Common myeloid progenitor, CD34-positive (primary cell): ENCODE results near the gene EPHB1.

Experiments used
- CTCF ChIA-PET: fragments of 350-600 bp; sonication (Branson Sonifier 250); formaldehyde crosslinking; loops from one replicate; lab custom pipeline; 2021; ENCODE audit warnings: antibody characterized with exemption; lab: Charles Lee
- POLR2A ChIA-PET: fragments of 350-600 bp; sonication (Branson Sonifier 250); formaldehyde crosslinking; loops from one replicate; lab custom pipeline; 2021; ENCODE audit warnings: antibody characterized with exemption; lab: Charles Lee
- DNase-seq, 3 donors: peaks; one replicate each; pipeline versions ENCODE4 v3.0.0 to v3.0.0-alpha.2; 2013
- H3K27ac ChIP-seq, 2 experiments: 1 replicate in 1 of 2; 2 replicates in 1 of 2; pipeline ENCODE4 v1.7.0; 2013; ENCODE audit warnings: inconsistent platforms in 2 of 2, low read length in 2 of 2, mild to moderate bottlenecking in 2 of 2, low read depth in 1 of 2, moderate library complexity in 1 of 2; ENCODE audit not compliant: severe bottlenecking in 2 of 2, insufficient read depth in 1 of 2, poor library complexity in 1 of 2
- H3K27me3 ChIP-seq, 5 experiments: replicated peaks in 2 of 5; 1 replicate in 3 of 5; 2 replicates in 2 of 5; pipeline versions ENCODE4 v1.6.1 to v1.7.0; 2013; ENCODE audit warnings: low read length in 4 of 5, mild to moderate bottlenecking in 2 of 5, moderate library complexity in 2 of 5, inconsistent platforms in 1 of 5; ENCODE audit not compliant: insufficient read depth in 5 of 5, control insufficient read depth in 4 of 5
- H3K36me3 ChIP-seq, 4 experiments: 1 replicate in 2 of 4; 2 replicates in 2 of 4; pipeline versions ENCODE4 v1.6.1 to v1.7.0; 2013; ENCODE audit warnings: low read length in 3 of 4, control low read depth in 1 of 4, mild to moderate bottlenecking in 1 of 4; ENCODE audit not compliant: control insufficient read depth in 4 of 4, insufficient read depth in 4 of 4
- H3K4me1 ChIP-seq, 4 experiments: 1 replicate in 3 of 4; 2 replicates in 1 of 4; pipeline versions ENCODE4 v1.6.1 to v1.7.1; 2013; ENCODE audit warnings: low read length in 3 of 4, mild to moderate bottlenecking in 3 of 4, control low read depth in 1 of 4, inconsistent platforms in 1 of 4, moderate library complexity in 1 of 4; ENCODE audit not compliant: control insufficient read depth in 4 of 4, insufficient read depth in 4 of 4; ENCODE audit errors: control extremely low read depth in 1 of 4
- H3K4me3 ChIP-seq, 7 experiments: 1 replicate in 4 of 7; 2 replicates in 3 of 7; pipeline versions ENCODE4 v1.5.1 to v1.7.0; 2013; ENCODE audit warnings: mild to moderate bottlenecking in 7 of 7, low read length in 6 of 7, moderate library complexity in 6 of 7, inconsistent platforms in 2 of 7, low read depth in 2 of 7, control low read depth in 1 of 7; ENCODE audit not compliant: insufficient read depth in 4 of 7, control insufficient read depth in 1 of 7; ENCODE audit errors: extremely low read depth in 1 of 7
- H3K9me3 ChIP-seq, 5 experiments: 1 replicate in 4 of 5; 2 replicates in 1 of 5; pipeline versions ENCODE4 v1.6.1 to v1.7.1; 2013; ENCODE audit warnings: low read length in 4 of 5, mild to moderate bottlenecking in 2 of 5, inconsistent platforms in 1 of 5, low read depth in 1 of 5, moderate library complexity in 1 of 5; ENCODE audit not compliant: control insufficient read depth in 4 of 5, insufficient read depth in 2 of 5; ENCODE audit errors: control extremely low read depth in 1 of 5
- WGBS: methylation state at CpG from one replicate; pipeline ENCODE4 v1.1.5; 2013; ENCODE audit not compliant: insufficient coverage; 5-methylcytosine and 5-hydroxymethylcytosine counted together

Gene EPHB1

DNA sequence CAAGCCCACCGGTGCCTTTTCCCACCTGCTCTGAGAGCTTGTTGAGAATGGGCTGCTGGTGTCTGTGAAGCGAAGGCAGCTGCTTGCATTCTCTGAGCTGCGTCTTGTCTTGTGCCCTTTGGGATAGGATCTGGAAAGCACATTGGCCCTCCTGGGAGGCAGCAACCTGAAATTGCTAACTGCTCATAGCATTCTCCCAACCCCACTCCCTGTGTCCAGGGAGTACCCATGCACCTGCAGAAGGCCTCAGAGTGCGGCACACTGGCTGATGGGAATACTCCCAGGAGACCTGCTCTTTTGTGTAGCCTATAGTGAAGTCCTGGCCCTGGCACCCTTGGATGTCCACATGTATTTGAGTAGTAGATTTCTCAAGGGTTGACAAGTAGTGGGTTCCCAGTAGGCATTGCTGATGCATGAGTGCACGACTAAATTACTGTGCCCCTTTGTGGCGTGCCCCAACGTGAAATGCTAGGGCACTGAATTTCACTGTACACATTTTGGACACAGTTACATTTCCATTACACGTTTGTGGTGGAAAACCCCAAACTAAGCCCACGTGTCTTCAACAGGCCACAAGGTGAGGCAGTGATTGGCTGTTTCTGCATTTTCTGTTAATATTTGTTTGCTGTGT lies 3.7 kb downstream of the EPHB1 start:
- no peak for DNase-seq
- Histone ChIP-seq H3K9me3 (no peaks in the 10 kb centered on the region), H3K4me3 (no peak overlapping the region), H3K27ac (no peak overlapping the region), H3K27me3 (peaks cover 2 to 55% (median 21%) of the 10 kb centered on the region in 5 experiments), H3K36me3 (no peaks in the 10 kb centered on the region), H3K4me1 (peaks cover 0 to 28% (median 21%) of the 10 kb centered on the region in 4 experiments)
- ChIA-PET POLR2A (no interaction called here), CTCF (interaction anchor here (1.3 kb wide), 1 partner anchor 8 kb away, joined by 4 read pairs; no protein-coding TSS in a partner anchor)
- 83% methylated on average over 7 of the region's 9 CpGs for WGBS

DNA sequence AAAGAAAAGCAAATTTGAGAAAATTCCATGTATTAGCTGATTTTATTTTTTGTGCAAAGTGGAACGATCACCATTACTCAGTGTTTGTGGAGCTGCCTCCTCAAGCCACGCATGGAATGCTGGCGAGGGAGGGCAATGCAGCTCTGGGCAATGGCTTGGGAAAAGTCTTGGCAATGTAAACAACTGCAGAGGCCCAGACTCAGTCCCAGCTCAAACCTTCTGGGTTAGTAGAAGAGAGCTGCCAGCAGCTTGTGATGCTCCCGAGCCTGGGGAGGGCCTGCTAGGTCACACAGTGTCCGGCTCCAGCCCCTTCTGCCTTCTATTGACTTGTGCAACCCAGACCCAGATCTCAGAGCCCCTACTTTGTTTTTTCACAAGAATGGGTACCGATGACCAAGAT lies 4.3 kb downstream of the EPHB1 start:
- Histone ChIP-seq H3K36me3 (no peaks in the 10 kb centered on the region), H3K27ac (no peak overlapping the region), H3K4me3 (no peak overlapping the region), H3K4me1 (peaks cover 0 to 28% (median 21%) of the 10 kb centered on the region in 4 experiments), H3K27me3 (peaks cover 2 to 55% (median 21%) of the 10 kb centered on the region in 5 experiments), H3K9me3 (no peaks in the 10 kb centered on the region)
- no peak for DNase-seq
- 97% methylated on average over 5 of the region's 6 CpGs for WGBS
- ChIA-PET CTCF (no interaction called here), POLR2A (no interaction called here)

DNA sequence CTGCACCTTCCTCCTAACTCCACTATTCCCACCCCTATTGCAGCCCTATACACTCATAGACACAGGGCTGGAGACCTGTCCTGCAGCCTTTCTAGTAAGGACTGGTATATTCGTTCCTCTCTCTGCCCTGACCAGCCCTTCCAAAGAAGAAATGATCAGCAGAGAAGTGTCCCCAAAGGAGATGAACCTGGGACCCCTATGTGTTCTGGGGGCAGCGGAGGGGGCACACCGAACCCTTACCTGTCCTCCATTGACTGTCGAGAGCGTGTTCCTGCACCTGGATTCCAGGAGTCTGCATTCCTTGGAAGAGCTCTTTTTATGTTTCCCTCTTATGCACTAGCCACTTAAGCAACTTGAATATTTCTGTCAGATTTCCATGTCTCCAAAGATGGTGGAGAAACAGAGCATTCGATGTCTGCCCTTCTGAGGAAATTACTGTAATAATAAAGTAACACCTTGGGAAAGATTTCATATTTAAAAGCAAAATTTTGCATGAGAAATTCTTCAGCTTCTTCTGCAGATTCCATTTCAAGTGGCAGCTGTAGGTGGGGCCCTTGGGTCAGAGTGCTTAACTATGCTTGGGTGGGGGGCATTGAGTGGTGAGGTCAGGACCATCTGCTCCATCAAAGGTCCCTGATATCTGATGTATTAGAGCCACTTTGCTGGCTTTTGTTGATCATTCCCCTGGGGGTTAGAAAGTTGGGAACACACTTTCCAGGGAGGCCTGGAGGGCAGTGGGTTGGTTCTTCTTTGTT lies 6.3 kb downstream of the EPHB1 start:
- ChIA-PET CTCF (interaction anchor here (1.5 kb wide), 2 partner anchors 201 to 702 kb away, joined by 3 to 4 read pairs; no protein-coding TSS in a partner anchor), POLR2A (no interaction called here)
- H3K4me1 ChIP-seq: peaks cover 0 to 14% (median 7%) of the 10 kb centered on the region in 4 experiments
- H3K4me3 ChIP-seq: no peak overlapping the region
- H3K36me3 ChIP-seq: no peaks in the 10 kb centered on the region
- WGBS: 96% methylated on average over 2 of the region's 6 CpGs
- no peak overlapping the region for H3K27ac ChIP-seq
- peaks cover 2 to 42% (median 15%) of the 10 kb centered on the region in 5 experiments for H3K27me3 ChIP-seq
- no peaks in the 10 kb centered on the region for H3K9me3 ChIP-seq
- DNase-seq: no peak

DNA sequence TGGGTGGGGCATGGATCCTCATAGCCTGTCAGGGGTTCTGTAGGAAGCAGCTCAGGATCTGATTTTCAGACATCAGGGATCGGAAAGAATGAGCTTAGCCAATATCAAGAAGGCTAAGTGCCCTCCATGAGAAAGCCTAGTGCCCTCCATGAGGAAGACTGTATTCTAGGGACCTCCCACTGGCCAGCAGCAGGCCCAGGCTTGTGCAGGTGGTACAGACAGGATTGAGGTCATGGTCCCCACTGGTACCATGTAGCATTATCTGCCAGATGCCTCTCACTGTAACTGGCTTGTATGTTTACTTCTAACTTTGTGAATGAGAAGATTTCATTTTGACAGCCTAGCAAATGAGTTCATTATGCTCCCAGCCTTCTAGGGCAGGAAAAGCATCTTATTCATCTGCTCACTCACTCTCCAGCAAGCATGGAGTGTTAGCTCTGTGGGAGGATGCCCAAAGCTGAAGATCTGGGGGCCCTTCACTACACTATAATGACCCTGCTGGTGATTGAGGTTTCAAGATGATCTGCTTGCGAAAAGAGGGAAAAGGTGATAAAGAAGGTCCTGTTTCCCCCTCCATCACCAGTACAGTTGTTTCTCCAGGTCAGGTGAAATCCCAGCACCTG lies 7.5 kb downstream of the EPHB1 start:
- peaks cover 0 to 2% (median 1%) of the 10 kb centered on the region in 4 experiments for H3K4me1 ChIP-seq
- H3K27ac ChIP-seq: no peak overlapping the region
- ChIA-PET POLR2A (interaction anchor here (0.7 kb wide), 1 partner anchor 214 kb away, joined by 3 read pairs; no protein-coding TSS in a partner anchor), CTCF (interaction anchor here (1.4 to 1.5 kb wide), 3 partner anchors 9 to 701 kb away, joined by 3 to 4 read pairs (median 3); no protein-coding TSS in a partner anchor)
- H3K27me3 ChIP-seq: peaks cover 2 to 30% (median 13%) of the 10 kb centered on the region in 5 experiments
- no peak overlapping the region for H3K4me3 ChIP-seq
- DNase-seq: no peak
- WGBS: 0% methylated on average over 1 of the region's 2 CpGs
- H3K9me3 ChIP-seq: no peaks in the 10 kb centered on the region
- no peaks in the 10 kb centered on the region for H3K36me3 ChIP-seq

DNA sequence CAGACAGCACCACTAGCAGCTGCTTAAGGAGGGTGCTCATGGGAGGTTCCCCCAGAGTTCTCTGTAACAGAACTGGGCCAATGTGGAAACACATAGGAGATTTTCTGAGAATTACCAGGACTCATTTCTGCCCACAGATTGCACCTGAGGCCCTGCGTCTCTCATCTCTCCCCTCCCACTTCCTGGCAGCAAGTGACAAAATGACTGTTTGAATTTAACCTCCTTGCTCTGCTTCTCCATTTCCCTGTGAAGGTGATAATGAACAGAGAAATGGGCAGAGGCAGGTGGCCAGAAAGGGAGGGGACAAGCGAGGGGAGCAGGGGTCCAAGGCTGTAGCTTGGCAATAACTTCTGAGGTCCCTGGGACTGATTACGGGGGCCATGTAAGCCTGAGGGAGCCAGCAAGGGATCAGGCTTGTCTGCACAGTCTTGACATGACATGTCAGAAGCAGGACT lies 8.0 kb downstream of the EPHB1 start:
- 88% methylated on average over 2 of the region's 3 CpGs for WGBS
- no peaks in the 10 kb centered on the region for H3K4me1 ChIP-seq
- no peaks in the 10 kb centered on the region for H3K9me3 ChIP-seq
- H3K36me3 ChIP-seq: no peaks in the 10 kb centered on the region
- no peak for DNase-seq
- ChIA-PET CTCF (interaction anchor here (1.4 kb wide), 1 partner anchor 10 kb away, joined by 3 read pairs; no protein-coding TSS in a partner anchor), POLR2A (interaction anchor here (0.7 kb wide), 1 partner anchor 215 kb away, joined by 3 read pairs; no protein-coding TSS in a partner anchor)
- H3K4me3 ChIP-seq: no peak overlapping the region
- H3K27me3 ChIP-seq: peaks cover 2 to 25% (median 12%) of the 10 kb centered on the region in 5 experiments
- no peak overlapping the region for H3K27ac ChIP-seq

DNA sequence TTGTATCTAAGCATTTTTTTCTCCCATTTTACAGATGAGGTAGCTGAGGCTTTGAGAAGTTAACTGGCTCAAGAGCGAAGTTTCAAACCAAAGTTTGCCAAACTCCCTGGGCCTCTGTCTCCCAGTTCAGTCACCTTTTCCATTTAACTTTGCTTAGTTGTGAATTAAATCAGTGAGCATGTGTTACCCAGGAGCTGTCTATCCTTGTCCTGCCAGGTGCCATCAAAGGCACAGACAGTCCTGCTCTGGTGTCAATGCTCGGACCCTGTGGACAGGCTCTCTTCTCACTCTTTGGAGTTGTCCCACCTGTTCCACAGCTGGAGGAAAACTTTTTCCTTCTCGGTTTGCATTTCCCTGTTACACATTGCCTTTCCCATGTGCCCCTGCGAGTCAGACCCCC lies 8.6 kb downstream of the EPHB1 start:
- no peaks in the 10 kb centered on the region for H3K9me3 ChIP-seq
- no peaks in the 10 kb centered on the region for H3K36me3 ChIP-seq
- no peak overlapping the region for H3K4me3 ChIP-seq
- ChIA-PET CTCF (interaction anchor here (1.4 kb wide), 1 partner anchor 11 kb away, joined by 3 read pairs; no protein-coding TSS in a partner anchor), POLR2A (no interaction called here)
- no peaks in the 10 kb centered on the region for H3K4me1 ChIP-seq
- peaks cover 2 to 19% (median 6%) of the 10 kb centered on the region in 5 experiments for H3K27me3 ChIP-seq
- H3K27ac ChIP-seq: no peak overlapping the region
- 100% methylated on average over 1 of the region's 4 CpGs for WGBS
- no peak for DNase-seq
